HEK293 (cell line): ENCODE results near the gene MYH3.

Experiments
- CTCF ChIP-seq: fragments of 450-650 bp; formaldehyde crosslinking; IDR thresholded peaks from 2 replicates; pipeline ENCODE4 v1.5.1; 2016; ENCODE audit warnings: missing biosample characterization, missing genetic modification characterization
- TRIM28 ChIP-seq: IDR thresholded peaks from 2 replicates; pipeline ENCODE4 v1.6.1; 2011; ENCODE audit warnings: low read length, control low read depth, borderline replicate concordance
- ZNF311 ChIP-seq: fragments of 450-650 bp; formaldehyde crosslinking; IDR thresholded peaks from 2 replicates; pipeline ENCODE4 v1.5.1; 2017; ENCODE audit warnings: missing biosample characterization, missing genetic modification characterization, borderline replicate concordance
- ZNF530 ChIP-seq: fragments of 450-650 bp; formaldehyde crosslinking; IDR thresholded peaks from 2 replicates; pipeline ENCODE4 v1.5.1; 2016; ENCODE audit warnings: low read depth, missing biosample characterization, missing genetic modification characterization

GRCh38 chr17:10683853-10684252 lies 26.7 kb upstream of the MYH3 start:
- TF ChIP-seq ZNF530 (tag by site-specific recombination), result no peak
- no peak for TF ChIP-seq CTCF (tag by site-specific recombination)
- no peak for TF ChIP-seq ZNF311
- no peak for TF ChIP-seq TRIM28
